GM19035 (cell line): Measurements from ENCODE around the gene BDP1.
"Not testable (repeated sequence)": the region's sequence is repeated elsewhere in the genome, so short reads cannot be mapped to it uniquely, and the experiment has no call there.

ENCODE experiments used
- ATAC-seq: cut with Tn5 transposase; IDR thresholded peaks from one replicate; pipeline ENCODE4 v1.9.1; 2021; ENCODE audit not compliant: unreplicated experiment

Gene BDP1

DNA sequence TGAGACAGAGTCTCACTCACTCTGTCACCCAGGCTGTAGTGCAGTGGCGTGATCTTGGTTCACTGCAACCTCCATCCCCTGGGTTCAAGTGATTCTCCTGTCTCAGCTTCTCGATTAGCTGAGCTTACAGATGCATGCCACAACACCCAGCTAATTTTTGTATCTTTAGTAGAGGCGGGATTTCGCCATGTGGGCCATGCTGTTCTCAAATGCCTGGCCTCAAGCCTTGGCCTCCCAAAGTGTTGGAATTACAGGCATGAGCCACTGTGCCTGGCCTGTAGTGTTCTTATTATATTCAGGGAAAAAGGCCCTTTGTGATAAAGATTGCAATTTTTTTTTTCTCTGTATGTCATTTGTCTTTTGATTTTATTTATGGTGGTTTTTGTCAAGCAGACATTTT, 107.7 kb downstream of the BDP1 start:
- ATAC-seq, result no peak

- no peak for ATAC-seq
Observed at GRCh38 chr5:71564895-71565294, 109.4 kb downstream of the BDP1 start.

- no peak for ATAC-seq
Observed at GRCh38 chr5:71569748-71570509, 114.5 kb downstream of the BDP1 start.

GRCh38 chr5:71571811-71572210, 116.4 kb downstream of the BDP1 start:
- ATAC-seq, result not testable (repeated sequence)

GRCh38 chr5:71573591-71573990, 118.1 kb downstream of the BDP1 start:
- ATAC-seq, result no peak

GRCh38 chr5:71575588-71575987, 120.1 kb downstream of the BDP1 start:
- ATAC-seq, result not testable (repeated sequence)

DNA sequence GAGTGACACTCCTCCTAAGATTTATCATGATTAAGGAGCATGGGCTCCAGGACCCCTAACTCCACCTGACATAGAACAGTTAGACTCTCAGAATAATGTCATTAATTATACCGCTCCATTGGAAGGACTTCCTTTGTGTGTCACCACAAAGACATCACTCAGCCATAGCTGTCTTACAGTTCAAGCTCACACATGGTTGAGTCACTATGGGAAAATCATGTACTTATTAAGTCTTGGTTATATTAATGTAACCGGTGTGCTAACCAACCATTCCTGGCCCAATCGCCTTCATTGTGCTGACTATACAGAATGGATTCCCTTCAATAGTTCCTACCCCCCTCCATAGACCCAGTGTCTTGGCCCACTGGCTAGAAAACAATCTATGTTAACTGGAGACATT, 120.8 kb downstream of the BDP1 start:
- ATAC-seq, result no peak

GRCh38 chr5:71577839-71578238, 122.4 kb downstream of the BDP1 start:
- ATAC-seq, result not testable (repeated sequence)

DNA sequence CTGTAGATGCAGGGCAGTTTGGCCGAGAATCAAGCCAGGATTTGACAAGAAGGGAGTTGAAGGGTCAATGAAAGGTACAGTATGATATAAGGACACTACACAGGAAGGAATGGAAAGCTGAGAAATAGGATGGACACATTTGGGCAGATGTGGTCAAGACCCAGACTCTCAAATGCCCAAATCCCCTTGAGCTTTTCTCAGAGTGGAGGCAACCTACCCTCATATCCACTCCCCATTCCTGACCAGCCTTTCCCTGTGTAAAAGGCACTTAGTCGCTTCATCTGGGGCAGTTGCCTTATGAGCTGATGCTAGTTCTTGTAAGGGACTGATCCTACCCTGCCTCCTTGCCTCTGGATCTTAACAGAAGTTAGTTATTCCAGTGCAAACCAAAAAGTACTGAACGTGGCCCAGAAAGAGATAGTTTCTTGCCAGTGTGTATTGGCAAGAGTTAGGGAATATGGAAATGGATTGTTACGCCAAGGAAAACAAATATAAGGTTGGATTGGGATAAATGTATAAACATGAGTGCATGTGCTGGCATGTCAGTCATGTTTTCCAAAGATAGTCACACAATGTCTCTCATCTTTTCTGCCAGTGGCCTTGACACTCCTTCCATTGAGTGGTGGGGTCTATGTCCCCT, 127.6 kb downstream of the BDP1 start:
- no peak for ATAC-seq

DNA sequence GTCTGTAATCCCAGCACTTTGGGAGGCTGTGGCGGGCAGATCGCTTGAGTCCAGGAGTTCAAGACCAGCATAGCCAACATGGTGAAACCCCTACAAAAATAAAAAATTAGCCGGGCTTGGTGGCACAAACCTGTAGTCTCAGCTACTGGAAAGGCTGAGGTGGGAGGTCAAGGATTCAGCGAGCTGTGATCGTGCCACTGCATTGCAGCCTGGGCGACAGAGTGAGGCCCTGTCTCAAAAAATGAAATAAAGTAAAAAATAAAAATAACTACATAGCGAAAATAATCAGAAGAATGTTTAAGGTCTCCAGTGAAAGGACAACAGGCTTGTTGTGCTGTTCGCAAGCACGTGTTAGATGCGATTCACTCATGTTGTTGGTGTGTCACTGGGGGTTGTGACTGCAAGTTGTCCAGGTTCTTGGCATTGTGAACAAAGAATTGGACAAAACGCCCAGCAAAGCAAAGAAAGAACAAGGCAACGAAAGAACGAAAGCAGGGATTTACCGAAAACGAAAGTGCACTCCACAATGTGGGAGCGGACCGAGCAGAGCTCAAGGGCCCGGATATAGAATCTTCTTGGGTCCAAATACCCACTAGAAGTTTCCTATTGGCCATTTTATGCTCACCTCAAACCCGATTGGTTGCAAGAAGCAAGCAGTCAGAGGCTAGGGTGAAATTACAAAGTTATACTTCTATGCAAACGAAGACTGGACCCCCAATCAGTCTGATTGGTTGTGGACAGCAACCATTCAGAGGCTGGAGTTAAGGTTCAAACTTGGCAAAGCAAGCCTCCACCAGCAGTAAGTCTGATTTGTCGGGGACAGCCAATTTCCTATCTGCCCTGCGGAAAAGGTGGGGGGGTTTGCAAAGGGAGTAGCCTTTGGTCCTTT, 130.8 kb downstream of the BDP1 start:
- no peak for ATAC-seq

DNA sequence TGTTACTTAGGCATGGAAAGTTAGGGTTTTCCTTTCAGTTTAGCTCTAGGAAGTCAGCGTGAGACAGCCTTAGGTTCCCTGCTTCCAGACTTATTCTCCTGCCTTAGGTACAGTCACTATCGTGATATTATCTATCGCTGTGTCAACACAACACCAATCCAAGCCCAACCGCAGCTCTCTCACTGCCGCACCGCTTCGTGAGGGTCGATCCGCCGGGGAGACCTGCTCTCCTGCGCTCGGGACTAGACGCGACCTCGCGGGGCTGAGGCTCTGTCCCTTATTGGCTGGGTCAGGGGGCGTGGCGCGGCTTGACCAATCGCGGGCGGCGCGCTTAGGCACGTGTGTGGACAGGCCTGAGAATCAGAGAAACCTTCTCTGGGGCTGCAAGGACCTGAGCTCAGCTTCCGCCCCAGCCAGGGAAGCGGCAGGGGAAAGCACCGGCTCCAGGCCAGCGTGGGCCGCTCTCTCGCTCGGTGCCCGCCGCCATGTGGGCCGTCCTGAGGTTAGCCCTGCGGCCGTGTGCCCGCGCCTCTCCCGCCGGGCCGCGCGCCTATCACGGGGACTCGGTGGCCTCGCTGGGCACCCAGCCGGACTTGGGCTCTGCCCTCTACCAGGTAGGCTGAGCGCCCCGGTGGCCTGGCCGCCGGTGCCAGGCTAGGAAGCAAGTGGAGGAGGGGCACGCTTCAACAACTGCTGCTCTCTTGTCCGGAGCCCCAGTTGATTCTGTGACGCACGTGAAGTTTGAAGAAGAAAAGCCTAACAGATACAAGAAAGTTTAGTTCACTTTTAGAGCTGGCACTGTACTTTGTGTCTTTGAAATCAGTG, 131.7 kb downstream of the BDP1 start, which contains the start of gene MCCC2:
TSS of gene MCCC2 (plus strand) at position 400 of the 825 bp plus-strand sequence. CDS start at position 486, 86 bp downstream.
- peak; percentile 98 for ATAC-seq

DNA sequence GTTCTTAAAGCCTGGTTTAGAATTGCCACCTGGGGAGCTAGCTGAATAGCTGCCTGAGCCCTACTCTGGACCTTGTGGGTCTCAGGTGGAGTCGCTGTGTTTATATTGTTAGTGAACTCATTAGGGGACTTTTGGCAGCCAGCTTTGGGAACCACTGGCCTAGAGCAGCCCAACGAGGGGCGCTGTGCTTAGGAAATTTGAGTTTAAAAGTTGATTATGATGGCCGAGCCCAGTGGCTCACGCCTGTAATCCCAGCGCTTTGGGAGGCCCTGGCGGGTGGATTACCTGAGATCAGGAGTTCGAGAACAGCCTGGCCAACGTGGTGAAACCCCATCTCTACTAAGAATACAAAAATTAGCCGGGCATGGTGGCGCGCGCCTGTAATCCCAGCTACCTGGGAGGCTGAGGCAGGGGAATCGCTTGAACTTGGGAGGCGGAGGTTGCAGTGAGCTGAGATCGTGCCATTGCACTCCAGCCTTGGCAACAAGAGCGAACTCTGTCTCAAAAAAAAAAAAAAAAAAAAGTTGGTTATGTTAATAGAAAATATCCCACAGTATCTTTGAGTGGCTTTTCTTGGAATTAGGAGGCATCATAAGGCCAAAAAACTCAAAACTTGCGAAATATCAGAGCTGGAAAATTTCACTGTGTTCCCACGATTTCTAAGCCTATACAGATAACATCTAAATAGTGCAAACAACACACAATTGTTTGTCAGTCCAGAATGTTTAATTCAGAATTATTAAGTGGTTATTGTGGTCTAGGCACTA, 132.5 kb downstream of the BDP1 start:
- ATAC-seq, result peak; percentile 4

- ATAC-seq, result no peak
Observed at GRCh38 chr5:71588533-71588885, 133.1 kb downstream of the BDP1 start.

DNA sequence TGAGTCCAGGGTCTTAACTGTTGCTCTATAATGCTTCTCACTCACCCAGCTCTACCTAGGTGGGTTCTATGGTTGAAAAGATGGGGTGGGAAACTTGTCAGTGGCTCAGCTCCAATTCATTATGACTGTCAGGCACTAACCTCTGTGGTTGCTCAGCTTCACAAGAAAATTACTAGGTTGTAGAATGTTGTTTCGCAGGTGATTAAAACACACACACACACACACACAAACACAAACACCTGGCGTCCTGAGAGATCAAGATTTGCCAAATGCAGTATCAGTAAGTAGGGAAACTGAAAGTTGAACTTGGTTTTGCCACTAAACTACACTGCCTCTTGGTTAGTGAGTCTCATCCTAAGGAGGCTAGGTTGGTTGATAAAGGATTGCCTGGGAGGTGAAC, 134.5 kb downstream of the BDP1 start:
- no peak for ATAC-seq

DNA sequence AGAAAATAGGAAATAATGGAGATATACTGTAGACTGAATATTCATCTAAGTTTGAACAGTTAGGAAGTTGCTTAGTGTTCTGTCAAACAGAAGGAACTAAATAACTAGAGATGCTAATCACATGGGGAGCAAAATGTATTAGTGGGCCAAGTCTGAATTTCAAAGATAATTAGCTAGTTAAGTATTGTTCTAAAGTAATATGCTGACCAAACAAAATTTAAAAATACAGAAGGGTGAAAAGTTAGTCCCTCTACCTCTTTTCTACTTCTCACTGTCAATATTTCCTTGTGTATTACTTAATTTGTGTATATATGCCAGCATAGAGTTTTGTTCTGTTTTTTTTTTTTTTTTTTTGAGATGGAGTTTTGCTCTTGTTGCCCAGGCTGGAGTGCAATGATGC, 135.6 kb downstream of the BDP1 start:
- no peak for ATAC-seq

DNA sequence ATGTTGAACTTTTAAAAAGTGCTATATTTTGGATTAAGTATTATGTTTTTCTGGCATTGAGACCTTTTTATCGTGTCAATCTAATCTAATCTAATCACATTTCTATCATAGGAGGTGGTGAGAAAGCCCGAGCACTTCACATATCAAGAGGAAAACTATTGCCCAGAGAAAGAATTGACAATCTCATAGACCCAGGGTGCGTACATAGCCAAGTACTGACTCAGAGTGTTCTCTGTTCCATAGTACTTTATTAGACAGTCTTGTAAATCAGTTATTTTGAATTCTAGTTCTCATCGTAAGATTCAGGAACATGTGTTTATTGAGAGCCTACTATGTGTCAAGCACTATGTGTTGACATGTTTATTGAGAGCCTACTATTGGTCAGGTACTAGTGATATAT, 140.7 kb downstream of the BDP1 start:
- ATAC-seq, result no peak

GRCh38 chr5:71597001-71597400, 141.6 kb downstream of the BDP1 start:
- no peak for ATAC-seq

DNA sequence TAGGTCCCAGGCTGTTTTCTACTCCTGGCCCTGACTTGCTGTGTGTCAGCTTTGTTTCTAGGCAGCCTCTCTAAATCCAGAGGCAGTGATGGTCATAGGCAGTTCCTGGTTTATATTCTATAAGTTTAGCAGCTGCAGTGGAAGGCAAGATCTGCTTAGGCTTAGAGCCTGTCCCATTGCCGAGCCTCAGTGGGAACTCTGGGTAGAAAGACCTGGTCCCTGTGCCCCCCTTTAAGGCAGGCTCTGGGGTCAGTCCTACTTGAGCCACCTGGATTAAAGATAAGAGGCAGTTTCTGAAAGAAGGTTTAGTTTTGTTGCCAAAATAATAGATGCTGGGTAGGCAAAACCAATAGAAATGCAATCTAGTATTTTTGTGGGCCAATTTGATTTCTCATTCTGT, 145.3 kb downstream of the BDP1 start:
- no peak for ATAC-seq

DNA sequence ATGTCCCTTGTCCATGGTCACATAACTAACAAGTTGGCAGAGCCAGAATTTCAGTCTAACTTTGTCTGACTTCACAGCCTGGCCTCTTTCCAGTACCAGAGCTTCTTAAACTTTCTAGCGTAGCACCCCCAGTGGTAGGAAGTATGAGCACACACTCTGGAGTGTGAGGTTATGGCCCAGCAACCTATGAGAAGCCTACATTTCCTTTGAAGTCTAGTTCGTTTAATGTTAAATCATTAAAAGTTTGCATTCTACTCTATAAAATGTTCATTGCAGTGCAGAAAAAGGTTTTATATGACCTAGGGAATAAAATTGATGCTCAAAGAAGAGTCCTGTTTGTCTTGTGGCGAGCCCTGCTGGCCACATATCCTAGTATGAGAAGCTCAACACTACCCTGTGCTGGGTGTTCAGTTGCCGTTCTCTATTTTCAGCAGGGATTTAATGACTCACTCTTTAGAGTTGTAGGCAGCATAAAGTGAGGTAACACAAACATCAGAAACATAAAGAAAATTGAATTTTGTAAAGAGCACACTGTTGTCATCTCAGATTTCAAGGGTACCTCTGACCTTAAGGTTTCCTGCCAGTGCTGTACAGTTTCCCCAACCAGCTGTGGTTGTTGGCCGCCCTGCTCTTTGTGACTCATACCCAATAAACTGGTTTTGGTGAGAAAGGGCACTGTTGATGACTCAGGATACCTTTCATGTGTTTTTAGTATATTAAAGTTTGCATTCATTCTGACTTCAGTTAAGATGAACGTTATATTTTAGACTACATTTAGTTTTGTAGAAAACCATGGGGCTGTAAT, 146.0 kb downstream of the BDP1 start:
- peak; percentile 92 for ATAC-seq
